DND-41 (cell line): ENCODE data around the gene FFAR2.
"Not testable (repeated sequence)": the region's sequence is repeated elsewhere in the genome, so short reads cannot be mapped to it uniquely, and the experiment has no call there.

Experiments used
- ATAC-seq: fragments of 200-7000 bp; cut with Tn5 transposase; 3 replicates; pipeline ENCODE4 v1.9.1; 2021; ENCODE audit warnings: low read depth; ENCODE audit not compliant: insufficient read depth
- DNase-seq: peaks from one replicate; pipeline ENCODE4 v3.0.0-alpha.2; 2020
- H2AFZ ChIP-seq: 2 replicates; pipeline ENCODE4 v1.6.0; 2012; ENCODE audit warnings: low read depth, low read length
- H3K27ac ChIP-seq: 2 replicates; pipeline ENCODE4 v1.5.1; 2012; ENCODE audit warnings: low read length, inconsistent platforms
- H3K27me3 ChIP-seq: fragments of 200-600 bp; sonication (generic); 2 replicates; pipeline ENCODE4 v1.6.0; 2012; ENCODE audit warnings: low read length, mild to moderate bottlenecking, inconsistent platforms; ENCODE audit not compliant: insufficient read depth, poor library complexity
- H3K36me3 ChIP-seq: 2 replicates; pipeline ENCODE4 v1.5.1; 2012; ENCODE audit warnings: low read length, inconsistent platforms; ENCODE audit not compliant: insufficient read depth
- H3K4me1 ChIP-seq: 2 replicates; pipeline ENCODE4 v1.5.1; 2012; ENCODE audit warnings: mild to moderate bottlenecking, low read length; ENCODE audit not compliant: insufficient read depth
- H3K4me2 ChIP-seq: 2 replicates; pipeline ENCODE4 v1.6.0; 2012; ENCODE audit warnings: mild to moderate bottlenecking, moderate library complexity, low read length, inconsistent platforms; ENCODE audit not compliant: insufficient read depth
- H3K4me3 ChIP-seq, 2 experiments: fragments of 200-600 bp in 1 of 2; shearing (Covaris generic) in 1 of 2; 2 replicates each; pipeline ENCODE4 v1.5.1; 2012 to 2016; ENCODE audit warnings: inconsistent platforms in 2 of 2, low read length in 2 of 2, mild to moderate bottlenecking in 2 of 2, low read depth in 1 of 2, moderate library complexity in 1 of 2
- H3K79me2 ChIP-seq: 2 replicates; pipeline ENCODE4 v1.6.0; 2012; ENCODE audit warnings: low read length, inconsistent platforms; ENCODE audit not compliant: insufficient read depth
- H3K9ac ChIP-seq: 2 replicates; pipeline ENCODE4 v1.6.0; 2012; ENCODE audit warnings: low read depth, mild to moderate bottlenecking, inconsistent platforms, low read length, moderate library complexity
- H3K9me3 ChIP-seq: 2 replicates; pipeline ENCODE4 v1.5.1; 2012; ENCODE audit warnings: low read length, moderate library complexity, mild to moderate bottlenecking, inconsistent platforms; ENCODE audit not compliant: insufficient read depth, severe bottlenecking
- H4K20me1 ChIP-seq: 2 replicates; pipeline ENCODE4 v1.6.0; 2012; ENCODE audit warnings: low read length; ENCODE audit not compliant: insufficient read depth
- EZH2 ChIP-seq: IDR thresholded peaks from 3 replicates; pipeline ENCODE4 v1.6.1; 2012; ENCODE audit warnings: borderline replicate concordance, low read depth, mild to moderate bottlenecking, moderate library complexity, low read length, inconsistent platforms; ENCODE audit not compliant: severe bottlenecking
- TF ChIP-seq, protein P1 (sequence below): IDR thresholded peaks from 2 replicates; pipeline ENCODE4 v1.5.1; 2012; ENCODE audit warnings: borderline replicate concordance, low read length, moderate library complexity, mild to moderate bottlenecking; ENCODE audit not compliant: poor library complexity, severe bottlenecking; ENCODE audit errors: extremely low read depth

The FFAR2 gene

DNA sequence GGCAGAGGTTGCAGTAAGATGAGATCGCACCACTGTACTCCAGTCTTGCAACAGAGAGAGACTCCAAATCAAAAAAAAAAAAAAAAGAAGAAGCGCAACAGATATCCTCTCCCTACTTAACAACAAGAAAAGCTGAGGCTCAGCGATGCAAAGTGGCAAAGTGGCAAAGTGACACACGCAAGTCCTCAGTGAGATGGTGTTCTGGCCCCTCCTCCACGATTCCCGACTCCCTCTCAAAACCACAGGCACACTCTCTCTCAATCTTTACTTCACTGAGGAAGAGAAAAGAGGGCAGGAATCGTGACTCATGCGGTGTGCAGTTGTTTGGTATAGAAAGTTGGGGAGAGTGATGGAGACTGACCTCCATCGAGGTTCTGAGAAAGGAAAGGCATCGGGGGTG, 12.6 kb downstream of the FFAR2 start:
- H3K4me1 ChIP-seq = peaks cover 31% of the 10 kb centered on the region
- no peaks in the 10 kb centered on the region for H3K79me2 ChIP-seq
- DNase-seq (no peak), ATAC-seq (no peak)
- no peak overlapping the region for H3K27ac ChIP-seq
- no peaks in the 10 kb centered on the region for H3K36me3 ChIP-seq
- no peak overlapping the region for H3K4me2 ChIP-seq
- H3K9ac ChIP-seq = no peak overlapping the region
- H3K4me3 ChIP-seq = no peak overlapping the region
- no peak overlapping the region for H2AFZ ChIP-seq
- no peaks in the 10 kb centered on the region for H4K20me1 ChIP-seq
- no peaks in the 10 kb centered on the region for H3K9me3 ChIP-seq
- no peaks in the 10 kb centered on the region for H3K27me3 ChIP-seq
- TF ChIP-seq, protein P1, sequence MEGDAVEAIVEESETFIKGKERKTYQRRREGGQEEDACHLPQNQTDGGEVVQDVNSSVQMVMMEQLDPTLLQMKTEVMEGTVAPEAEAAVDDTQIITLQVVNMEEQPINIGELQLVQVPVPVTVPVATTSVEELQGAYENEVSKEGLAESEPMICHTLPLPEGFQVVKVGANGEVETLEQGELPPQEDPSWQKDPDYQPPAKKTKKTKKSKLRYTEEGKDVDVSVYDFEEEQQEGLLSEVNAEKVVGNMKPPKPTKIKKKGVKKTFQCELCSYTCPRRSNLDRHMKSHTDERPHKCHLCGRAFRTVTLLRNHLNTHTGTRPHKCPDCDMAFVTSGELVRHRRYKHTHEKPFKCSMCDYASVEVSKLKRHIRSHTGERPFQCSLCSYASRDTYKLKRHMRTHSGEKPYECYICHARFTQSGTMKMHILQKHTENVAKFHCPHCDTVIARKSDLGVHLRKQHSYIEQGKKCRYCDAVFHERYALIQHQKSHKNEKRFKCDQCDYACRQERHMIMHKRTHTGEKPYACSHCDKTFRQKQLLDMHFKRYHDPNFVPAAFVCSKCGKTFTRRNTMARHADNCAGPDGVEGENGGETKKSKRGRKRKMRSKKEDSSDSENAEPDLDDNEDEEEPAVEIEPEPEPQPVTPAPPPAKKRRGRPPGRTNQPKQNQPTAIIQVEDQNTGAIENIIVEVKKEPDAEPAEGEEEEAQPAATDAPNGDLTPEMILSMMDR = no peak
- no peak for TF ChIP-seq EZH2

DNA sequence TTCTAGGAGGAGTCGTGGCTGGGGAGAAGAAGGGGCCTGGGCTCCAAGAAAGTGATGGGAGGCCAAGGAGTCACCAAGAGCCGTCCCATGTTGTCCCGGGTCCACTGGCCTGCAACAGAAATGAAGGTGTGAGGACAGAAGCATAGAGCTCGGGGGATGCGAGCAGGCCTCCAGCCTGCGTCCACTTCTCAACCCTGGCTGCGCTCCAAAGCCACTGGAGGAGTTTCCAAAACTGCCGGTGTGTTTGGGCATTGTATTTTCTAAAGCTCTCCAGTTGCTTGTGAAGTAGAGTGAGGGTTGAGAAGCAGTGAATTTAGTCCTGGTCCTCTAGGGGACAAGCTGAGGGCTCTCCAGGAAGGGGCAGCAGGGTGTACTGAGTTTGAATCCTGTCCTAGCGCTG, 13.0 kb downstream of the FFAR2 start:
- no peak overlapping the region for H3K27ac ChIP-seq
- no peaks in the 10 kb centered on the region for H4K20me1 ChIP-seq
- TF ChIP-seq, protein P1 = no peak
- no peak for TF ChIP-seq EZH2
- H3K9ac ChIP-seq = no peak overlapping the region
- H3K79me2 ChIP-seq = no peaks in the 10 kb centered on the region
- ATAC-seq (no peak), DNase-seq (no peak)
- H3K4me3 ChIP-seq = no peak overlapping the region
- H3K36me3 ChIP-seq = no peaks in the 10 kb centered on the region
- no peaks in the 10 kb centered on the region for H3K9me3 ChIP-seq
- no peak overlapping the region for H3K4me2 ChIP-seq
- no peak overlapping the region for H2AFZ ChIP-seq
- peaks cover 30% of the 10 kb centered on the region for H3K4me1 ChIP-seq
- H3K27me3 ChIP-seq = no peaks in the 10 kb centered on the region

DNA sequence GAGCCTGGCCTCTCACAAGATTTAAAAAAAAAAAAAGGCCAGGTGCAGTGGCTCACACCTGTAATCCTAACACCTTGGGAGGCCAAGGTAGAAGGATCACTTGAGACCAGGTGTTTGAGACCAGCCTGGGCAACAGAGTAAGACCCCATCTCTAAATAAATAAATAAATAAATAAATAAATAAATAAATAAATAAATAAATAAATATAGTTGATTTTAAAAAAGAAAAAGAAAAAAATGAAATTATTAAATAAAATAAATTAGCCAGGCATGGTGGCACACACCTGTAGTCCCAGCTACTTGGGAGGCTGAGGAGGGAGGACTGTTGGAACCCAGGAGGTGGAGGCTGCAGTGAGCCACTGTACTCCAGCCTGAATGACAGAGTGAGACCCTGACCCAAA, 13.7 kb downstream of the FFAR2 start:
- H4K20me1 ChIP-seq, H3K9ac ChIP-seq, H3K79me2 ChIP-seq, DNase-seq, H2AFZ ChIP-seq, H3K27ac ChIP-seq, H3K9me3 ChIP-seq, ATAC-seq, H3K36me3 ChIP-seq, H3K4me3 ChIP-seq, H3K27me3 ChIP-seq: not testable (repeated sequence)
- H3K4me1 ChIP-seq = peaks cover 30% of the 10 kb centered on the region
- peak overlapping the region; percentile 55; the same call in 1 of the 2 replicates for H3K4me2 ChIP-seq

DNA sequence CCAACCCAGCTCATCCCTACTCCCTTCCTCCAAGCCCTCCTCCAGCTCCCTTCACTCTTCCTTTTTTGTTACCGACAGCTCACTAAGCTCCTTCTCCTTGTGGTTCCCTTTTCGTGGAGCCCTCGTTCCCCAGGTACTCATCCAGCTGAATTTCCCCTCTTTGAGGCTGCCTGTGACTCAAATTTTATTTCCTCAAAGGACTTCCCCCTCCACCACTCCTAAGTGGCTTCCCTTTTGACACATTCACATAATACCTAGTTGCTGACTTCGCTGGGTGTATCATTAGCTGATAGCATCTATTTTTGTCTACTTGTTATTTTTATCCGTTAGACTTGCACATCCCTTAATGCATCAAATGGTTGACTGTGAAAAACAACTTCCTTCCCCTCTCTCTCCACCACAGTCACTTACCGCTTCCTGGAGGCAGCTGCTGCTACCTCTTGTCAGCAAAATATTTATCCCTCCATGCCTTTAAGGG, 14.5 kb downstream of the FFAR2 start:
- no peaks in the 10 kb centered on the region for H3K36me3 ChIP-seq
- H3K4me3 ChIP-seq = peak overlapping the region in 1 of 2 experiments; percentile 19; a peak in 1 of 4 replicates
- no peaks in the 10 kb centered on the region for H3K9me3 ChIP-seq
- TF ChIP-seq EZH2 = no peak
- TF ChIP-seq, protein P1 = peak; percentile 47
- peak overlapping the region; percentile 80 for H3K27ac ChIP-seq
- H3K9ac ChIP-seq = peak overlapping the region; percentile 28
- H4K20me1 ChIP-seq = no peaks in the 10 kb centered on the region
- peak; percentile 98 for ATAC-seq
- peaks cover 30% of the 10 kb centered on the region for H3K4me1 ChIP-seq
- no peaks in the 10 kb centered on the region for H3K27me3 ChIP-seq
- H2AFZ ChIP-seq = peak overlapping the region; percentile 56
- peak overlapping the region; percentile 55 for H3K4me2 ChIP-seq
- H3K79me2 ChIP-seq = no peaks in the 10 kb centered on the region
- peak; percentile 74 for DNase-seq

DNA sequence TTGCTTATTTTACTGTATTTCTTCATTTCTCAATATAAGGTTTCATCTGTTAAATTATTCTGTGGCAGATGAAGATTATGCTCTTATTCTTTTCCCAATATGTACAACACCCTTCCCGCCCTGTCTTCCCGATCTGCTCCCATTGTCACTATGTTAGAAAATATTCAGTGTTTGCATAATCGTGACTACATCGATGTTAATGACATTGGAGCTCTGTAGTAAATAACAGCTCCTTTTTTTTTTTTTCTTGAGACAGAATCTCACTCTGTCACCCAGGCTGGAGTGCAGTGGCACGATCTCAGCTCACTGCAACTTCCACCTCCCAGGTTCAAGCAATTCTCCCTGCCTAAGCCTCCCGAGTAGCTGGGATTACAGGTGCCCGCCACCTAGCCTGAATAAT, 14.9 kb downstream of the FFAR2 start:
- H4K20me1 ChIP-seq, H3K36me3 ChIP-seq, DNase-seq, H2AFZ ChIP-seq, H3K79me2 ChIP-seq, H3K4me3 ChIP-seq, H3K9me3 ChIP-seq, H3K27me3 ChIP-seq, H3K9ac ChIP-seq: not testable (repeated sequence)
- H3K27ac ChIP-seq = peak overlapping the region; percentile 52
- peaks cover 30% of the 10 kb centered on the region for H3K4me1 ChIP-seq
- ATAC-seq = peak; percentile 23
- peak overlapping the region; percentile 55 for H3K4me2 ChIP-seq
